ENCODE data around the gene AMBRA1. TPM values are rescaled to one million over a fixed set of nuclear protein-coding genes. Genes with fewer than 3 reads are reported as not detected.

The AMBRA1 gene
- total RNA-seq, 1 donor from 2014 or later: 45.8 TPM

GRCh38 chr11:46390331-46391171 is 203.3 kb downstream of the AMBRA1 start:
- Mint-ChIP-seq H3K36me3 (ENCODE audit: low read depth) (no peaks in the 10 kb centered on the region), H3K4me3 (peak overlapping the region; percentile 74), H3K9me3 (no peaks in the 10 kb centered on the region), H3K4me1 (peaks cover 18% of the 10 kb centered on the region), H3K27ac (ENCODE audit: unreplicated experiment) (no peak overlapping the region), H3K27me3 (ENCODE audit: low read depth) (peaks cover 75% of the 10 kb centered on the region)
- no peak for TF ChIP-seq CTCF (conservative IDR thresholded peaks at IDR 0.05)
- DNase-seq (ENCODE audit: low read depth, low spot score): no peak

- peaks cover 80% of the 10 kb centered on the region for H3K27me3 Mint-ChIP-seq (ENCODE audit: low read depth)
- H3K9me3 Mint-ChIP-seq: no peaks in the 10 kb centered on the region
- DNase-seq (ENCODE audit: low read depth, low spot score): peak; percentile 82
- H3K27ac Mint-ChIP-seq (ENCODE audit: unreplicated experiment): no peak overlapping the region
- H3K4me1 Mint-ChIP-seq: peaks cover 21% of the 10 kb centered on the region
- no peaks in the 10 kb centered on the region for H3K36me3 Mint-ChIP-seq (ENCODE audit: low read depth)
- peak; percentile 86 for TF ChIP-seq CTCF (conservative IDR thresholded peaks at IDR 0.05)
- H3K4me3 Mint-ChIP-seq: peak overlapping the region; percentile 74
Observed at GRCh38 chr11:46389450-46390330, 204.1 kb downstream of the AMBRA1 start.

- peak overlapping the region; percentile 74 for H3K4me3 Mint-ChIP-seq
- peaks cover 22% of the 10 kb centered on the region for H3K4me1 Mint-ChIP-seq
- H3K27me3 Mint-ChIP-seq (ENCODE audit: low read depth): peaks cover 74% of the 10 kb centered on the region
- no peak overlapping the region for H3K27ac Mint-ChIP-seq (ENCODE audit: unreplicated experiment)
- DNase-seq (ENCODE audit: low read depth, low spot score): no peak
- H3K9me3 Mint-ChIP-seq: no peaks in the 10 kb centered on the region
- H3K36me3 Mint-ChIP-seq (ENCODE audit: low read depth): no peaks in the 10 kb centered on the region
- no peak for TF ChIP-seq CTCF (conservative IDR thresholded peaks at IDR 0.05)
Observed at GRCh38 chr11:46388619-46389449, 205.0 kb downstream of the AMBRA1 start.

GRCh38 chr11:46387919-46388618 is 205.8 kb downstream of the AMBRA1 start:
- DNase-seq (ENCODE audit: low read depth, low spot score): no peak
- peaks cover 24% of the 10 kb centered on the region for H3K4me1 Mint-ChIP-seq
- TF ChIP-seq CTCF (conservative IDR thresholded peaks at IDR 0.05): no peak
- H3K27ac Mint-ChIP-seq (ENCODE audit: unreplicated experiment): no peak overlapping the region
- peaks cover 71% of the 10 kb centered on the region for H3K27me3 Mint-ChIP-seq (ENCODE audit: low read depth)
- H3K36me3 Mint-ChIP-seq (ENCODE audit: low read depth): peaks cover 2% of the 10 kb centered on the region
- peak overlapping the region; percentile 68 for H3K4me3 Mint-ChIP-seq
- H3K9me3 Mint-ChIP-seq: no peaks in the 10 kb centered on the region

All from neural crest cell (in vitro differentiated cells).